Measurements from ENCODE around the gene CAMK1G.

Gene CAMK1G

DNA sequence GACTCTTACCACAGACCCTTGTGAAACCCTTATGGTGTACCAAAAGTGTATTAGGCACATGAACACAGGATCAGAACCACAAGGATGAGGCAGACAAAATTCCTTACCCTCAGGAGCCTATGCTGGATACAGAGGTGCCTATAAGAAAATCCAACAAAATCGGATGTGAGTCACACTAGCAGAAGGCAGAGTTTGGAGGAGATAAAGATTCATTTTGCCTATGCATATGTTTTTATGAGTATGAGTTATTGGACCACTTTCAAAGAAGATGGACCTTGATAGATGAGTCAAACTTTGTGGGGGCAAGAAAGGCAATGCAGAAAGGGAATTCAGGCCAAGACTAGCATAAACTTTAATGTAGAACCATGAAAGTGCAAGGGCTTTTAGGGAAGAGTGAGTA lies 17.0 kb downstream of the CAMK1G start:
- TF ChIP-seq ZFX (IDR thresholded peaks at IDR 0.05; ENCODE audit: borderline replicate concordance): no peak
- TF ChIP-seq, protein P1, sequence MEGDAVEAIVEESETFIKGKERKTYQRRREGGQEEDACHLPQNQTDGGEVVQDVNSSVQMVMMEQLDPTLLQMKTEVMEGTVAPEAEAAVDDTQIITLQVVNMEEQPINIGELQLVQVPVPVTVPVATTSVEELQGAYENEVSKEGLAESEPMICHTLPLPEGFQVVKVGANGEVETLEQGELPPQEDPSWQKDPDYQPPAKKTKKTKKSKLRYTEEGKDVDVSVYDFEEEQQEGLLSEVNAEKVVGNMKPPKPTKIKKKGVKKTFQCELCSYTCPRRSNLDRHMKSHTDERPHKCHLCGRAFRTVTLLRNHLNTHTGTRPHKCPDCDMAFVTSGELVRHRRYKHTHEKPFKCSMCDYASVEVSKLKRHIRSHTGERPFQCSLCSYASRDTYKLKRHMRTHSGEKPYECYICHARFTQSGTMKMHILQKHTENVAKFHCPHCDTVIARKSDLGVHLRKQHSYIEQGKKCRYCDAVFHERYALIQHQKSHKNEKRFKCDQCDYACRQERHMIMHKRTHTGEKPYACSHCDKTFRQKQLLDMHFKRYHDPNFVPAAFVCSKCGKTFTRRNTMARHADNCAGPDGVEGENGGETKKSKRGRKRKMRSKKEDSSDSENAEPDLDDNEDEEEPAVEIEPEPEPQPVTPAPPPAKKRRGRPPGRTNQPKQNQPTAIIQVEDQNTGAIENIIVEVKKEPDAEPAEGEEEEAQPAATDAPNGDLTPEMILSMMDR (IDR thresholded peaks at IDR 0.05): no peak
- no peak overlapping the region for H3K27ac ChIP-seq

DNA sequence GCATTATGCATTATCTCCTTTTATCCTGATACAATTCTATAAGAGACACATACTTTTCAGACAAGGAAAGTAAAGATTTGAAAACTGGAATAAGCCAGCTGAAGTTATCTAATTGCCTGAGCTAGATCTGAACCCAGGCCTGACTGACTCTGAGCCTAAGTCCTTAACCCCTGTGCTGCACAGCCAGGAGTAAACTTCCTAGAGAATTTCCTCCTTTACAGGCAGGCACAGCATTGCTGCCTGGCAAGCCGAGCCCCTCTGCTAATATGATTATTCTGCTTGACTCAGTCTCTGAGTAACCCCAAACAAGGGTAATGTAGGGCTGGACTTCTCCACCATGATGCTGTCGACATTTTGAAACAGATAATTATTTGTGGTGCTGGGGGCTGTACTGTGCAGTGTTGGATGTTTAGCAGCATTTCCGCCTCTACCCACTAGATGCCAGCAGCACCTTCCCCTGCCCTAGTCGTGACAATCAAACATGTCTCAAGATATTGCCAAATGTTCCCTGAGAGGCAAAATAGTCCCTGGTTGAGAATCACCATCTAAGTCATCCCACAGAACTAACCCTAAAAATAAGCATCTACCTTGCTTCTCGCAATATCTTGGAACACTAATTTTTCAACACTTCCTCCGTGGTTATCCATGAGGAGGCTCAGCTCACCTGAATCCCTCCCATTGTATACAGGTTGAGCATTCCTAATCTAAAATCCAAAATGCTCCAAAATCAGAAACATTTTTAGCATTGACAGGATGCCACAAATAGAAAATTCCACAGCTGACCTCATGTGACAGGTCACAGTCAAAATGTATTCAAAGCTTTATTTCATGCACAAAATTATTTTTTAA lies 18.5 kb downstream of the CAMK1G start:
- H3K27ac ChIP-seq: no peak overlapping the region
- TF ChIP-seq, protein P1 (IDR thresholded peaks at IDR 0.05): peak; percentile 85
- TF ChIP-seq ZFX (IDR thresholded peaks at IDR 0.05; ENCODE audit: borderline replicate concordance): no peak

DNA sequence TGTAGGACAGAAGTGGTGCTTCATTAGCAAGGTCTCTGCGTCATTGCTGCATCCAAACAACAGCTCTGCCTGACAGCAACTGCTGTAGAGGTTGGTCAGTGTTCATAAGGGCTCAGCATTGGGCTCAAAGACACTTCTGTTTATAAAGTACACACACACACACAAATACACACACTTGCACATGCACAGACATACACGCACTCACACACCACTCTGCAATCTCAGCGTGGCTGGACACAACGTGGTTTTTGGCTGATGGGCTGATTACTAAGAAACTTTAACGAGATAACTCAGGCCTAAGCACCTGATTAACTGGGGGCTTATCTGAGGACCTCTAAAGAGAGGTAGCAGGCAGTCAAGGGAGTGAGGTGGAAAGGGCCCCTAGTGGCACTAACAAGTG lies 20.4 kb downstream of the CAMK1G start:
- TF ChIP-seq ZFX (IDR thresholded peaks at IDR 0.05; ENCODE audit: borderline replicate concordance): no peak
- TF ChIP-seq, protein P1 (IDR thresholded peaks at IDR 0.05): no peak
- H3K27ac ChIP-seq: no peak overlapping the region

DNA sequence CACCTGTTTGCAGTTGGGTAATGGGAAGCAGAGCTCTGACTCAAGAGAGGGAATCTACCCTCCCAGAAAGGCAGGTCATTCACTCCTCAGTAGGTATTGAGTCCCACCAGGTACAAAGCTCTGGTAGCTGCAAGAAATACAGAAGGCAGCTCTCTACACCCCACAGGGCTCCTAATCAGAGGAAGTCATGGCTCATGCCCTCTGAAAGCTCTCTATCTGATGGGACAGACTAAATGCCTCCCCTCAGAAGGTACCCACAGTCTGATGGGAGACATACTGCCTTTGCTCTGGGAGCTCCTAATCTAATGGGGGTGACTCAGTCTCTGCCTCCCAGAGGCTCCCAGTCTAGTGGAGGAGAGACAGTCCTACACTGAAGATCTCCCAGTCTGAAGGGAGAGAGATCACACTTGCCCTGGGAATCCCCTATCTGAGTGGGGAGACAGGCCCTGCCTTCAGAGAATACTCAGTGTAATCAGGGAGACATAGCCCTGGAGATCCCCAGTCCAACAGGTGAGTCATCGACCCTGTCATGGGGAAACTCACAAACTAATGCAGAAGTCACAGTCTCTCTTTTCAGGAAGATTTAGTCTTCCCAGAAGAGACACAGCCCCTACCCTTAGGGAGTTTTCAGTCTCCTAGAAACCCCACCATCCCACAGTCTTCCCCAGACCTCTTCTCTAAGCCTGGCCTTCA lies 23.7 kb downstream of the CAMK1G start:
- TF ChIP-seq, protein P1 (IDR thresholded peaks at IDR 0.05): no peak
- no peak for TF ChIP-seq ZFX (IDR thresholded peaks at IDR 0.05; ENCODE audit: borderline replicate concordance)
- no peak overlapping the region for H3K27ac ChIP-seq

DNA sequence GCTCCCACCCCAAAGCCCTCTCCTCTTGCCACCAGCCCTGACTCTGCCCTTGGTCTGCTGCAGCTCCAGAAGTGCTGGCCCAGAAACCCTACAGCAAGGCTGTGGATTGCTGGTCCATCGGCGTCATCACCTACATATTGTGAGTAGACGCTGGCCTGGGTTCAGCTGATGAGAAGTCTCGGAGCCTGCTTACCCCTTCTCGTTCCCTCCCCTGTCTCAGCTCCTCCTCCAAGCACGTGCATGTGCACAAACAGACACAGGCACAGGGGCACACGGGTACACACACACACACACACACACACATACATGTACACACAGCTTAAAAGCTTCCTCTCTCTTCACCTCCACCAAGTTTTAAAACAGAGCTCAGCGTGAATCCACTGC lies 24.3 kb downstream of the CAMK1G start:
- TF ChIP-seq, protein P1 (IDR thresholded peaks at IDR 0.05): no peak
- no peak for TF ChIP-seq ZFX (IDR thresholded peaks at IDR 0.05; ENCODE audit: borderline replicate concordance)
- H3K27ac ChIP-seq: no peak overlapping the region

DNA sequence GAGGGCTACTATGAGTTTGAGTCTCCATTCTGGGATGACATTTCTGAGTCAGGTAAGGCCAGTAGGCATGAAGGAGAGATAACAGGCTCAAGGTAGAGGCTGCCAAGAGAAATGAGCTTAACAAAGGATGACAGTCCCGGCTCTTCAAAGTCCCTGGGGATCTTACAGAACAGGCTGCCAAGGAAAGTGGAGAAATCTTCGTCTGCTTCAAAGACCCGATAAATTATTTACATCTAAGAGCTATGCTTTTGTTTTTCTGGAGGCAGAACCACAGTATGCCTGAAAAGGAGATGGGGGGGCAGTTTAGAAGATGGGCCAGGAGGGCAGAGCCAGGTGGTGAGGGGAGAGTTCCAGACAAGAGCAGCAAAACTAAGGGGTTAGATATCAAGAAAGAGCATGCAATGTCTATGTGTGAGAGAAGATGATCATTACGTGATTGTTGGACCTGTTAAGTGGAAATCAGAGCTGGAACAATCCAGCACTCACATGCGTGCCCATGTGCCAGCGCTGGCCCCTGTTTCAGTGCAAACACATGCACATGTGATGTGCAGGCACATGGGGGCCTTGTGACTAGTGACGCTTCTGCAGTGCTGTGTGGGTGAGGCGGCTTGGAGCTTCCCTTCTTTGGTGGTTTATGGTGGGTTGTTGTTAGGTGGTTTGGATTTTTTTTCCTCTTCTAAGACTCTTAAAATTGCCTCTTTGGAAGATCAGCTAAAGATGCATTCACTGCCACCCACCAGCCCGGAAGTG lies 25.7 kb downstream of the CAMK1G start:
- no peak for TF ChIP-seq ZFX (IDR thresholded peaks at IDR 0.05; ENCODE audit: borderline replicate concordance)
- TF ChIP-seq, protein P1 (IDR thresholded peaks at IDR 0.05): no peak
- H3K27ac ChIP-seq: no peak overlapping the region
